GM12892 (cell line): ENCODE data around the gene IDH1.

ENCODE experiments used
- POLR2A ChIP-seq: IDR thresholded peaks from 2 replicates; pipeline ENCODE4 v1.6.1; 2011; ENCODE audit warnings: low read depth, low read length, control low read depth
- POLR2AphosphoS5 ChIP-seq: IDR thresholded peaks from 2 replicates; pipeline ENCODE4 v1.6.1; 2011; ENCODE audit warnings: low read depth, low read length, control low read depth

DNA sequence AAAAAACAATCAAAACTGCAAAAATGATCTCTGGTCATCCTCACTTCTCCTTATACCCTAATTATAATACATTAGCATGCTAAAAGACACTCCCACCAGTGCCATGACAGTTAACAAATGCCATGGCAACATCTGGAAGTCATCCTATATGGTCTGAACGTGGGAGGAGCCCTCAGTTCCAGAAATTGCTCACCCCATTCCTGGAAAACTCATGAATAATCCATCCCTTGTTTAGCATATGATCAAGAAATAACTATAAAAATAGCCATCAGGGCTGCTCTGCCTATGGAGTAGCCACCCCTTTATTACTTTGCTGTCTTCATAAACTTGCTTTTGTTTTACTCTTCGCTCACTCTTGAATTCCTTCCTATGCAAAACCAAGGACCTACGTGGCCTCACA lies 59.3 kb downstream of the IDH1 start:
- no peak for TF ChIP-seq POLR2AphosphoS5
- TF ChIP-seq POLR2A: no peak
